Muscle of leg (tissue), 11 donors: Measurements from ENCODE around the gene ERC1. TPM values are rescaled to one million over a fixed set of nuclear protein-coding genes. Genes with fewer than 3 reads are reported as not detected.
A peak's percentile ranks its signal among the peaks of the same experiment; 100 is the strongest.

Experiments
- DNase-seq: peaks from one replicate; pipeline ENCODE4 v3.0.0; 2013
- H3K27ac ChIP-seq: one replicate; pipeline ENCODE4 v1.5.1; 2013; ENCODE audit warnings: mild to moderate bottlenecking, low read length, control low read depth
- H3K27me3 ChIP-seq: one replicate; pipeline ENCODE4 v1.6.1; 2013; ENCODE audit warnings: low read length; ENCODE audit not compliant: control insufficient read depth, insufficient read depth
- H3K36me3 ChIP-seq: one replicate; pipeline ENCODE4 v1.6.1; 2013; ENCODE audit warnings: low read length; ENCODE audit not compliant: control insufficient read depth, insufficient read depth
- H3K4me1 ChIP-seq: one replicate; pipeline ENCODE4 v1.6.1; 2013; ENCODE audit warnings: low read length; ENCODE audit not compliant: control insufficient read depth, insufficient read depth
- H3K4me3 ChIP-seq: one replicate; pipeline ENCODE4 v1.5.1; 2013; ENCODE audit warnings: low read length, control low read depth
- H3K9me3 ChIP-seq: replicated peaks from 2 replicates; pipeline ENCODE4 v1.6.1; 2013; ENCODE audit warnings: low read depth, low read length; ENCODE audit not compliant: control insufficient read depth
- WGBS: methylation state at CpG from one replicate; pipeline ENCODE4 v1.1.5; 2013; ENCODE audit warnings: missing lambda C conversion rate; ENCODE audit not compliant: insufficient coverage; 5-methylcytosine and 5-hydroxymethylcytosine counted together
- polyA plus RNA-seq, 8 donors: library from polyadenylated mRNA; unstranded; fragments of 120-200 nt; gene quantifications; one replicate each; pipeline versions ENCODE4 v1.2.1 to v1.2.3, GENCODE V29; 2013; ENCODE audit warnings: inconsistent platforms in 1 of 8, low replicate concordance in 1 of 8; ENCODE audit not compliant: insufficient read length in 8 of 8, insufficient read depth in 1 of 8
- total RNA-seq: library from RNA; stranded (reverse); fragments of 120-200 nt; gene quantifications from one replicate; pipeline ENCODE4 v1.2.4, GENCODE V29; 2013

The ERC1 gene
- total and polyA plus RNA-seq, 9 donors = 15.8 to 32.5 (median 25.1) TPM

DNA sequence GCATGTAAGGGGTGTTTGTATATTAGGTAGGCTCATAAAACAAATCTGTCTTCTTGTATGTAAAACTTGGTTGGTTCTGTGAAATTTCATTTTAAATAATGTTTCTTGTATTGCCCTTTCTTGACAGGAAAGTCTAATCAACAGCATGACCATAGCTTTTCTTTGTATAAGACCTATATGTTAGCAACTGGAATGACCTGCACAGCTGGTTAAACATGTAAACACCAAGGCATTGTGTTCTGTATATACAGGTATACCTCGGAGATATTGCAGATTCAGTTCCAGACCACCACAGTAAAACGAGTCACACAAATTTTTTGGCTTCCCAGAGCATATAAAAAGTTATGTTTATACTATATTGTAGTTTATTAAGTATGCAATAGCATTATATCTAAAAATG, 183.6 kb downstream of the ERC1 start:
- no peaks in the 10 kb centered on the region for H3K27me3 ChIP-seq
- H3K36me3 ChIP-seq = no peaks in the 10 kb centered on the region
- H3K9me3 ChIP-seq = no peaks in the 10 kb centered on the region
- H3K27ac ChIP-seq = no peak overlapping the region
- H3K4me3 ChIP-seq = no peak overlapping the region
- no CpG with 5 or more reads among the region's 2 CpGs for WGBS
- H3K4me1 ChIP-seq = peaks cover 3% of the 10 kb centered on the region
- DNase-seq = no peak

DNA sequence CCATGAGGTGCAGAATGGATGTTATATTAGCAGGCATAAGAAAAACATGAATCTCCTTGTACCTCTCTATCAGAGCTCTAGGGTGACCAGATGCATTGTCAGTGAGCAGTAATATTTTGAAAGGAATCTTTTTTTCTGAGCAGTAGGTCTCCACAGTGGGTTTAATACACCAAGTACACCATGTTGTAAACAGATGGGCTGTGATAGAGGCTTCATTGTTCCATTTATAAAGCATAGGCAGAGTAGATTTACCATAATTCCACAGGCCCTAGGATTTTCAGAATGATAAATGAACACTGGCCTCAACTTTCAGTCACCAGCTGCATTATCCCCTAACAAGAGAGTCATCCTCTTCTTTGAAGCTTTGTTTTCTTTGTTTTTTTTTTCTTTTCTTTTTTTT, 185.2 kb downstream of the ERC1 start:
- DNase-seq = peak; percentile 7
- Histone ChIP-seq H3K4me3 (no peak overlapping the region), H3K27me3 (no peaks in the 10 kb centered on the region), H3K27ac (no peak overlapping the region), H3K9me3 (no peaks in the 10 kb centered on the region), H3K4me1 (peaks cover 3% of the 10 kb centered on the region), H3K36me3 (peaks cover 5% of the 10 kb centered on the region)

DNA sequence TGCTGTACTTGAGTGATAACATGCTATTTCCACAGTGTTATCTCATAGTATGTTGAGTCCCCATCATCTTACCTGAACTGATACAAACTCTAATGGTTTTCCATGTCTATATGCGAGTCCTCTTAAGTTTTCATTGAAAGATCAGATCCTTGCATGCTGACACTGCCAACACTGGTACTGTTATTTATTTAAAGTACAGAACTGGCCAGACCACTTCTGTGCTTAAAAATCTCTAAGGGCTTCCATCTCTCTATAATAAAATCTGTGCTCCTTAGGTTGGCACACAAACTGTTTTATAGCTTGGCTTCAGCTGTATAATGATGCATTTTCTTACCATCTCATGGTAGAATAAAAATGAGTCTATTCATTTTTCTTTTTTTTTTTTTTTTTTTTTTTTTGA, 188.1 kb downstream of the ERC1 start:
- Histone ChIP-seq H3K9me3 (no peaks in the 10 kb centered on the region), H3K4me1 (no peaks in the 10 kb centered on the region), H3K27me3 (no peaks in the 10 kb centered on the region), H3K36me3 (peaks cover 5% of the 10 kb centered on the region), H3K27ac (no peak overlapping the region), H3K4me3 (no peak overlapping the region)
- no CpG with 5 or more reads among the region's 1 CpG for WGBS
- DNase-seq = no peak

DNA sequence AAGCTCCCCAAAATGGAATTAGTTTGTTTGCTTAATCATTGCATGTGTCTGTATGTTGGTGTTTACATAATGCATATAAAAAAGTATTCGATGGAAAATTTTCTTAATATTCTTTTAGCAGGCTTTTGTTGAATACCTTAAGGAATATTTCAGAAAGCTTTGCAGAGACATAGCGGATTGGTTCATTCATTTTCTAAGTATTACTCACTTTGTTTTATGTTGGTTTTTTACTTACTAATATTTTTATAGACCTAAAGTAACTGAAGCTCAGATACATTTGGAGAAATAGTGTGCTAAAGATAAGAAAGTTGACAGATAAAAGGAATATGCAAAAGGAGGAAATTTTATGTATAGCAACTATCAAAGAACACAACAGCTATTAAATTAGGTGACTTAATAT, 191.0 kb downstream of the ERC1 start:
- no peaks in the 10 kb centered on the region for H3K27me3 ChIP-seq
- no CpG with 5 or more reads among the region's 2 CpGs for WGBS
- no peak overlapping the region for H3K27ac ChIP-seq
- H3K36me3 ChIP-seq = peaks cover 5% of the 10 kb centered on the region
- no peak overlapping the region for H3K4me3 ChIP-seq
- no peaks in the 10 kb centered on the region for H3K4me1 ChIP-seq
- no peak for DNase-seq
- no peaks in the 10 kb centered on the region for H3K9me3 ChIP-seq

DNA sequence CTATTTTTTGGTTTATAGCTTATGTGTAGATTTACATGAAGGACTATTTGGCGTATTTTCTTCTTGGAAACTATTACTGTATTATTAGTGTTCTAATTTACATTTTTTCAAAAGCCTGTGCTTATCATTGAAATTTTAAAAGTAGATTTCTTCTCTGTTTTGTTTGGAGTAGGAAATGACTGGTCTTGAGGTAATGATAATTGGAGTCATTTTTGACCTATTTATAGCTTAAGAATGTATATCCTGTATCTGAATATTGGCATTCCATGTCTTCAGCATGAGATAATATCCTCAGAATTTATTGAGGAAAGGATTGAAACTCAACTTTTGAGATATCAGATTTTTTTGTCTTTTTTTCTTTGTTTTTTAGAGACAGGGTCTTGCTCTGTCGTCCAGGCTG, 193.4 kb downstream of the ERC1 start:
- H3K4me3 ChIP-seq = no peak overlapping the region
- no peak for DNase-seq
- WGBS = 100% methylated on average over 1 of the region's 2 CpGs
- H3K27ac ChIP-seq = no peak overlapping the region
- H3K9me3 ChIP-seq = no peaks in the 10 kb centered on the region
- peaks cover 5% of the 10 kb centered on the region for H3K36me3 ChIP-seq
- no peaks in the 10 kb centered on the region for H3K4me1 ChIP-seq
- H3K27me3 ChIP-seq = no peaks in the 10 kb centered on the region

DNA sequence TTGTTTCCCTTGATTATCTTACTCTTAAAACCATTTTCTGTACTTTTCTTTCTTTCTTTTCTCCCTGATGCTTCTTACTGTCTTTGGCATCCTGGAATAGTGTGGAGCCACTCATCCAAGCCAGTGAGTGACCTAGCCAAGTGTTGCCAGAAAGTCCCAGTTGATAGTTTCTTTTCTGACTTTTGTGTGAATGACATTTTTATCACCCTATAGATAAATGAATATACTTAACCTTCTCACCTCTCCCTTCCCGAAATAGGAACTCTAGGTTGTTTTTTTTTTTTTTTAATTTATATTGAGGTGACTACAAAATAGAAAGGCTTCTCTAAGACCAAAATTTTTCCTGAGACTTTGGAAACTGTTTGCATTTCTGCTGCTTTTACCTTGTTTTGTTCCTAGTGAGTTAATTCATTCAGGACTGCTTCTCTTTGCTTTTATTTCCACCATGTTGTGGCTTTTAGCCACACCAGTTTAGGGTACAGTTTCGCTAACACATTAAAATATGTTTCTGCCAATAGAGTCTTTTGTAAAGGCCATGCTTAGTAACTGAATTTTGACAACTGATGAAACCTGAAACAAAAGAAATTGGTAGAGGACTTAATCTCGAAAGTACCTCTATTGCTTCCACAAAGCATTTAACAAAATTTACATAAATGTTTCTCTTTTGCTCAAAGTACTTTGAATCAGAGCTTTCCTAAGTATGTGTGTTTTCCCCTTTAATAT, 194.6 kb downstream of the ERC1 start:
- H3K4me1 ChIP-seq = no peaks in the 10 kb centered on the region
- no peaks in the 10 kb centered on the region for H3K27me3 ChIP-seq
- no peak for DNase-seq
- no peaks in the 10 kb centered on the region for H3K9me3 ChIP-seq
- H3K27ac ChIP-seq = no peak overlapping the region
- peaks cover 4% of the 10 kb centered on the region for H3K36me3 ChIP-seq
- no CpG with 5 or more reads among the region's 3 CpGs for WGBS
- no peak overlapping the region for H3K4me3 ChIP-seq

DNA sequence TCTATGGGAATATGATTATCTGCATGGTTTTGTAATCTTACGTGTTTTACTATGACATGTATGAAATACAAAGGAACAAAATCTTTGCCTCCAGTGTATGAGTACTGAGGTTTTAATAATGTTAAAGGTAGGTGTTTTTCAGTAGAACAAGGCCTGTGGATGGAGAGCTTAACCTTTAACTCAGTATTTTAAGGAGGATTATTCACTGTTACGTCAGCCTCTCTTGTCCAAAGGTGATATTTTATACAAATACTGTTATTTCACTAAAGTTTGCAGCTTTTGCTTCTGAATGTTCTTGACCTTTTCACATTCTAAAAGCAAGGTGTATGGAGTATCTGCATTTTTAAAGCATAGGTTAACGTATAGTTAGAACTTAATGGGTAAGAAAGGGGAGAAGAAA, 195.3 kb downstream of the ERC1 start:
- DNase-seq = no peak
- WGBS = no CpG with 5 or more reads among the region's 3 CpGs
- Histone ChIP-seq H3K27ac (no peak overlapping the region), H3K4me3 (no peak overlapping the region), H3K27me3 (no peaks in the 10 kb centered on the region), H3K4me1 (no peaks in the 10 kb centered on the region), H3K36me3 (peaks cover 2% of the 10 kb centered on the region), H3K9me3 (no peaks in the 10 kb centered on the region)

DNA sequence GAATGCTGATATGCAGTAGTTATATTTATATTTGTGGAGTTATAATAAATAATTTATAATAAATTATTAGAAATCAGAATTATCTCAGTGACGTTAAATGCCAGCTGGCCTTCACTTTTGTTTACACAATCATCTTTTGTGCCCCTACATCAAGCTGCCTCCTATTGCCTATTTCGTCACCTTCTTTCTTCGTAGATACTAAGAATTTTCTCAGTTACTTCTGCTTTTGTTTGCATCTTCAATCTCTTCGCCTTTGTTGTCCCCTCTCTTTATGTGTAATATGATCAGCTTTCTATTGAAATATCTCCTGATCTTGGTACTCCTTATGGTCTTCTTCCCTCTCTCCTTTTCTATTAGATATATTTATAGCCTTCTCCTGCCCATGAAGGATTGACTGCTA, 197.0 kb downstream of the ERC1 start:
- Histone ChIP-seq H3K27me3 (no peaks in the 10 kb centered on the region), H3K36me3 (peaks cover 2% of the 10 kb centered on the region), H3K4me3 (no peak overlapping the region), H3K27ac (no peak overlapping the region), H3K4me1 (no peaks in the 10 kb centered on the region), H3K9me3 (no peaks in the 10 kb centered on the region)
- WGBS = no CpG with 5 or more reads among the region's 4 CpGs
- DNase-seq = no peak

DNA sequence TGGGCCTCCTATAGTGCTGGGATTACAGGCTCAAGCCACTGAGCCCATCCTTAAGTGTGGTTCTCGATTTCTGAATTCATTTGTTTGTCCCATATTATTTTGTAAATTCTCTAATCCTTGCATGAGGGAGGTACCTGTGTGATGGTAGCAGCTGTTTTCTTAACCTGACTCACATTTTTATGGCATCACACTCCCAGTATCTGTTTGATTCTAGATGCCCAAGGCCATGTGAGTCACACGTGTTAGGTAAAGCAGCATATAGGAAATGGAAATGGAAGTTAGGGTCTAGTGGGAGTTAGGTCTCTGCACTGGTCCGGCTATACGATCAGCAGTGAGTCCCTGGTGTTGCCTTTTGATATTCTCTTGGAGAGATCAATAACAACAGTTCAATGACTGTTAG, 198.1 kb downstream of the ERC1 start:
- no peak overlapping the region for H3K4me3 ChIP-seq
- no peaks in the 10 kb centered on the region for H3K27me3 ChIP-seq
- WGBS = 92% methylated on average over 2 of the region's 4 CpGs
- H3K9me3 ChIP-seq = no peaks in the 10 kb centered on the region
- H3K27ac ChIP-seq = no peak overlapping the region
- H3K4me1 ChIP-seq = no peaks in the 10 kb centered on the region
- H3K36me3 ChIP-seq = peaks cover 2% of the 10 kb centered on the region
- DNase-seq = no peak

DNA sequence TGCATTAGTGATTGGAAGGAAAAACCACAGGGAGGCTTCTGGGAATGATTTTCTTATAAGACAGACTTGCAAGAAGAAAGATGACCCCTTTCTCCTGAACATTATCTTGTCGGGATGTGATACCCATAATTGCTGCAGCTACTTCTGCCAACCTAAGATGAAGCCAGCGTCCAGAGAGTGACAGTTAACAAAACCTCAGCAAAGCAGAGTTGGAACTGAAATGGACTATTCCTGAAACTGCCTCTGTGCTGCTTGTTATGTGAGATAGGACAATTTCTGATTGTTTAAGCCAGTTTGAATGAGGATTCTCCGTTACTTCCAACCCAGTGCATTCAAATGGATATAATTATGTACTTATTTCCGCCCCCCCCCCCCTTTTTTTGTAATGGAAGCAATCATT, 204.5 kb downstream of the ERC1 start:
- no peak overlapping the region for H3K4me3 ChIP-seq
- no peaks in the 10 kb centered on the region for H3K27me3 ChIP-seq
- no peak overlapping the region for H3K27ac ChIP-seq
- H3K4me1 ChIP-seq = no peaks in the 10 kb centered on the region
- peaks cover 4% of the 10 kb centered on the region for H3K36me3 ChIP-seq
- no peaks in the 10 kb centered on the region for H3K9me3 ChIP-seq
- no CpG with 5 or more reads among the region's 4 CpGs for WGBS
- DNase-seq = no peak
